ENCODE data around the gene SLAMF6. TPM values are rescaled to one million over a fixed set of nuclear protein-coding genes. Genes with fewer than 3 reads are reported as not detected.
"Not testable (repeated sequence)": the region's sequence is repeated elsewhere in the genome, so short reads cannot be mapped to it uniquely, and the experiment has no call there.

SLAMF6 gene
- total RNA-seq, 1 experiment from 2014 or later, result not detected

GRCh38 chr1:160522136-160522535 is 919 bp downstream of the SLAMF6 start:
- in situ Hi-C loops (cut with HindIII; ENCODE audit: low pct_unique_long_range_greater_than_20kb, low sequenced_read_pairs), result no loop called here

GRCh38 chr1:160521554-160521953 is 1.5 kb downstream of the SLAMF6 start:
- no peak for DNase-seq (ENCODE audit: low read depth, low spot score)
- in situ Hi-C loops (cut with HindIII; ENCODE audit: low pct_unique_long_range_greater_than_20kb, low sequenced_read_pairs), result no loop called here

More at GRCh38 chr1:160522136-160522535, 919 bp downstream of the SLAMF6 start:
- DNase-seq (ENCODE audit: low read depth, low spot score), result no peak

GRCh38 chr1:160520999-160521398 is 2.1 kb downstream of the SLAMF6 start:
- no peak for DNase-seq (ENCODE audit: low read depth, low spot score)
- in situ Hi-C loops (cut with HindIII; ENCODE audit: low pct_unique_long_range_greater_than_20kb, low sequenced_read_pairs), result no loop called here

DNA sequence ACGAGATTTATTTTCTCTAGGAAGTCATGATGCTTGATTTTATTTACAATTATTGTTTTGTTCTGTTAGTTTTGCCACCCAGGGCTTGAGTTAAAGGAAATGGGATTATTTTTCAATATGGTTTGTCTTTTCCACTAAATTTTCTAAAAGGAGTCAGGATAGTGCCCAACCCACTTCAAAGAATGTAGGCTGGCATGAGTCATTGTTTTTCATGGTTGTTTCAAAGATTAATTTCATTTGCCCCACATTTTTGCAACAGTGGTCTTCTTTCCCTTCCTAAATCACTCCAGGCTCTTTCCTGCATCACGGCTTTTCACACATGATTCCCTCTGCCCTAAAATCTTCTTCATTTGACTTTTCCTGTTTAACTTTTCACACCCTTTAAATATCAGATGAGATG is 2.5 kb downstream of the SLAMF6 start:
- DNase-seq (ENCODE audit: low read depth, low spot score), result no peak

DNA sequence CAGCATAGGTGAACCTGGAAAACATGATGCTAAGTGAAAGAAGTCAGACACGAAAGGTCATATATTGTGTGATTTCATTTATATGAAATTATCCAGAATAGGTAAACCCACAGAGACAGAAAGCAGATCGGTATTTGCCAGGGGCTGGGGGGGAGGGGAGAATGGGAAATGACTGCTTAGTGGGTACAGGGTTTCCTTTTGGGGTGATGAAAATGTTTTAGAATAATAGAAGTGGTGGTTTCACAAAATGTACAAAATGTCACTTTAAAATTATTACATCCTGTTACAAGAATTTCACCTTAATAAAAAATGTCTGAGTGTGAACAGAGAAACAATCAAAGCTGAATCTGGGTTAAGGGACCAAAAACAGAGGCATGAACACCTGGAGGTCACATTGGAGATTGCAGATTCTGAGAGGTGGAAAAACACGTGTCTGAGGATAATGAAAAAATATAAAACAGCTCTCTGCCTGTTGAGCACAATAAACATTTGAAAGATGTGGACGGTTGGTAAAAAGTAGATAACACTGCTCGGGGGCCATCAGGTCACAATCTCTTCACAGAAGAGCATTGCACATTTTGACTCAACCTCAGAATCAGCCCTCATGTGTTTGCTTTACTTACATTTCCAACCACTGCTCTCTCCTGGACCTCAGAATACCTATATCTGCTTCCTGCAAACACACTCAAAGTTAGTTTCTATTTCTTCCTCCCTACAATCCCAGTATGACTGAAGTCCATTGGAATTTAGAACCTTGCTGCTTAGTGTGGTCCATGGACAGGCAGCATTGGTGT is 3.2 kb downstream of the SLAMF6 start:
- in situ Hi-C loops (cut with HindIII; ENCODE audit: low pct_unique_long_range_greater_than_20kb, low sequenced_read_pairs), result no loop called here

More for the DNA sequence above, 2.5 kb downstream of the SLAMF6 start:
- in situ Hi-C loops (cut with HindIII; ENCODE audit: low pct_unique_long_range_greater_than_20kb, low sequenced_read_pairs), result no loop called here

DNA sequence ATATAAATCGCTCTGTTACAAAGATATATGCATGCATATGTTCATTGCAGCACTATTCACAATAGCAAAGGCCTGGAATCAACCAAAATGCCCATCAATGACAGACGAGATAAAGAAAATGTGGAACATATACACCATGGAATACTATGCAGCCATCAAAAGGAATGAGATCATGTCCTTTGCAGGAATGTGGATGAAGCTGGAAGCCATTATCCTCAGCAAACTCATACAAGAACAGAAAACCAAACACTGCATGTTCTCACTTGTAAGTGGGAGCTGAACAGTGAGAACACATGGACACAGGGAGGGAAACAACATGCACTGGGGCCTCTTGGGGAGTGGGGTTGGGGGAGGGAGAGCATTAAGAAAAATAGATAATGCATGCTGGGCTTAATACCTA is 5.5 kb downstream of the SLAMF6 start:
- in situ Hi-C loops (cut with HindIII; ENCODE audit: low pct_unique_long_range_greater_than_20kb, low sequenced_read_pairs); DNase-seq (ENCODE audit: low read depth, low spot score): not testable (repeated sequence)

More for the DNA sequence above, 3.2 kb downstream of the SLAMF6 start:
- no peak for DNase-seq (ENCODE audit: low read depth, low spot score)

DNA sequence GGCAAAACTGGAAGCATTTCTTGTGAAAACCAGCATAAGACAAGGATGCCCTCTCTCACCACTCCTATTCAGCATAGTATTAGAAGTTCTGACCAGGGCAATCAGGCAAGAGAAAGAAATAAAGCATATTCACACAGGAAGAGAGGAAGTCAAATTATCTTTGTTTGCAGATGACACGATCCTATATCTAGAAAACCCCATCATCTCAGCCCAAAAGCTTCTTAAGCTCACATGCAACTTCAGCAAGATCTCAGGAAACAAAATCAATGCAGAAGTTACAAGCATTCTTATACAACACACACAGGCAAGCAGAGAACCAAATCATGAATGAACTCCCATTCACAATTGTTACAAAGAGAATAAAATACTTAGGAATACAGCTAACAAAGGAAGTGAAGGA is 7.1 kb downstream of the SLAMF6 start:
- peak; percentile 25 for DNase-seq (ENCODE audit: low read depth, low spot score)
- in situ Hi-C loops (cut with HindIII; ENCODE audit: low pct_unique_long_range_greater_than_20kb, low sequenced_read_pairs), result not testable (repeated sequence)

DNA sequence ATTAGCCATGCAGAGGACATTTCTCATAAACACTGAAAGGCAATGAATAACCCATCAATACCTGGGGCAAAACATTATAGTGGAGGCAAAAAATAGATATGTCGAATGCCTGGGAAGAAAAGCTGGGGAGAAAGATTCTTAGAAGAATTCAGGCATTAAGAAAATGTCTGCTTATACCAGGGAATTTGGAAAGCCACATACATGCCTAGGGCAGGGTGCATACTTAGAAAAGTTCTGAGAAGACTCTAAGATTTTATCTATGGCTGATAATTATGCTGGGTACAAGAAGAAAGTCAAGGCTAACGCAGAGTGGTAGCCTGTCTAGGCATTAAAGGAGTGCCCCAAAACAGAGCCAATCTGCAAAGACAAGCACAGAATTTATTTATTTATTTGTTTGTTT is 18.4 kb downstream of the SLAMF6 start:
- in situ Hi-C loops (cut with HindIII; ENCODE audit: low pct_unique_long_range_greater_than_20kb, low sequenced_read_pairs), result no loop called here
- DNase-seq (ENCODE audit: low read depth, low spot score), result no peak

- no peak for DNase-seq (ENCODE audit: low read depth, low spot score)
- in situ Hi-C loops (cut with HindIII; ENCODE audit: low pct_unique_long_range_greater_than_20kb, low sequenced_read_pairs), result no loop called here
Observed at GRCh38 chr1:160503087-160503486, 20.0 kb downstream of the SLAMF6 start.

GRCh38 chr1:160500321-160500990 is 22.6 kb downstream of the SLAMF6 start:
- in situ Hi-C loops (cut with HindIII; ENCODE audit: low pct_unique_long_range_greater_than_20kb, low sequenced_read_pairs), result no loop called here
- DNase-seq (ENCODE audit: low read depth, low spot score), result no peak

GRCh38 chr1:160499631-160500030 is 23.4 kb downstream of the SLAMF6 start:
- in situ Hi-C loops (cut with HindIII; ENCODE audit: low pct_unique_long_range_greater_than_20kb, low sequenced_read_pairs), result no loop called here
- no peak for DNase-seq (ENCODE audit: low read depth, low spot score)

DNA sequence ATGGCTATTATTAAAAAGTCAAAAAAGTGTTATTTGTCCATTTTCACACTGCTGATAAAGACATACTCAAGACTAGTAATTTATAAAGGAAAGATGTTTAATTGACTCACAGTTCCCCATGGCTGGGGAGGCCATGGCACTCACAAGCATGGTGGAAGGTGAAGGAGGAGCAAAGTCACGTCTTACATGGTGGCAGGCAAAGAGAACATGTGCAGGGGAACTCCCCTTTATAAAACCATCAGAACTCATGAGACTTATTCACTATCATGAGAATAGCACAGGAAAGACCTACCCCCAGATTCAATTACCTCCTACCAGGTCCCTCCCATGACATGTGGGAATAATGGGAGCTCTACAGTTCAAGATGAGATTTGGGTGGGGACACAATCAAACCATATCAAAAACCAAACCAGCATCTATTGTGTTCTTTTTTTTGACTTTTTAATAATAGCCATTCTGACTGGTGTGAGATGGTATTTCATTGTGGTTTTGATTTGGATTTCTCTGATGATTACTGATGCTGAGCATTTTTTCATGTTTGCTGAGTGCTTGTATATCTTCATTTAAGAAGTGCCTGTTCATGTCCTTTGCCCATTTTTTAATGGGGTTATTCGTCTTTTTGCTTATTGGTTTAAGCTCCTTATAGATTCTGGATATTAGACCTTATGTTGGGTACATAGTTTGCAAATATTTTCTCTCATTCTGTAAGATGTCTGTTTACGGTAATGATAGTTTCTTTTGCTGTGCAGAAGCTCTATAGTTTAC is 24.6 kb downstream of the SLAMF6 start:
- in situ Hi-C loops (cut with HindIII; ENCODE audit: low pct_unique_long_range_greater_than_20kb, low sequenced_read_pairs); DNase-seq (ENCODE audit: low read depth, low spot score): not testable (repeated sequence)

- in situ Hi-C loops (cut with HindIII; ENCODE audit: low pct_unique_long_range_greater_than_20kb, low sequenced_read_pairs), result no loop called here
- no peak for DNase-seq (ENCODE audit: low read depth, low spot score)
Observed at GRCh38 chr1:160496334-160496733, 26.7 kb downstream of the SLAMF6 start.

- in situ Hi-C loops (cut with HindIII; ENCODE audit: low pct_unique_long_range_greater_than_20kb, low sequenced_read_pairs), result no loop called here
- peak; percentile 61 for DNase-seq (ENCODE audit: low read depth, low spot score)
Observed at GRCh38 chr1:160494620-160495019, 28.4 kb downstream of the SLAMF6 start.

DNA sequence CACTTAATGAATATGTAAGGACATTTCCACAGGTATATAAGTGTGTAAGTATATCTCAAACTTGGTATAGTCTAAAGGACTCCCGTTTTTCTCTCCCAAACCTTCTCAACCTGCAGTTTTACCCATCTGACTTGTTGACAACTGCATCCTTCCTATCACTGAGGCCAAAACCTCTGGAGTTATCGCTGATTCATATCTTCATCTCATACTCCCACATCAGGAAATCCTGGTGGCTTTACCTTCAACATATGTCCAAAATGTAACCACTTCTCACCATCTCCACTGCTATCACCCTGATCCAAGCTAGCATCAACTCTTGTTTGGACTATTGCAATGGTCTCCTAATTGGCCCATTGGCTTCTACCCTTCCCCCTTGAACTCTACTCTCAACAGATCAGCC is 30.4 kb downstream of the SLAMF6 start:
- no peak for DNase-seq (ENCODE audit: low read depth, low spot score)
- in situ Hi-C loops (cut with HindIII; ENCODE audit: low pct_unique_long_range_greater_than_20kb, low sequenced_read_pairs), result no loop called here

DNA sequence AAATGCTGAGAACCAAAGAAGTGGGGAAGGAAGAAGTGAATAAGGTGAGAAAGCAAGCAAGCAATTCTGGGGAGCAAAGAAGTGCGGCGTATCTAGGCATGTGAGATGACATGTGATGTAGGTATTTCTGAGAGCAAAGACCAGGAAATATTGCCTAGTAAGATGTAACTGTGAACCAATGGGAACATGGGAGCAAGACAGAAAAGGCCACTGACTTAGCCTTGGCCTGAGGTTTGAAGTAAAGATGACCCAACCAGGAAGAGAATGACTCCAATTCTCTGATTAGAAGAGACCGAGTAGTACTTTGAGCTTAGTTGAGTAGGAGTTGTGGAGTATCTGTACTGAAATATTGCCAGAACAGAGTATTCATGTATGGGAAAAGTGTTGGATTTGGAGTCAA is 31.1 kb downstream of the SLAMF6 start:
- no peak for DNase-seq (ENCODE audit: low read depth, low spot score)
- in situ Hi-C loops (cut with HindIII; ENCODE audit: low pct_unique_long_range_greater_than_20kb, low sequenced_read_pairs), result no loop called here

DNA sequence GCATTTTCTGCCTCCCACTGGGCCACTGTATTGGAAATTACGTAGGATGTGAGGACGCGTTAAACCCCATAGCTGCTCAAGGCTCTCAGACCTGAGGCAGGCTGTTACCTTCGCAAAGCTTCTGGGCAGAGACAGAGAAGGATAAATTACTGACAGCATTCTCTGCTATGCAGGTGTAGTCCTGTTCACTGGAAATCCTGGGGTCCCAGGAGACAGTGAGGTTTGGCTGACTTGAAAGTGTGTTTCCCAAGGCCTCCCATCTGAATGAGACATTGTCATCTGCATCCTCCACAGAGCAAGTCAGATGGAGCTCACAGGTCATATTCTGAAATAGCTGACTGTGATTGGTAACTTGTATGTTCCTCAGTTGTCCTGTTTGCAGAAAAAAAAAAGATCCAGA is 32.0 kb downstream of the SLAMF6 start:
- in situ Hi-C loops (cut with HindIII; ENCODE audit: low pct_unique_long_range_greater_than_20kb, low sequenced_read_pairs), result no loop called here
- no peak for DNase-seq (ENCODE audit: low read depth, low spot score)

DNA sequence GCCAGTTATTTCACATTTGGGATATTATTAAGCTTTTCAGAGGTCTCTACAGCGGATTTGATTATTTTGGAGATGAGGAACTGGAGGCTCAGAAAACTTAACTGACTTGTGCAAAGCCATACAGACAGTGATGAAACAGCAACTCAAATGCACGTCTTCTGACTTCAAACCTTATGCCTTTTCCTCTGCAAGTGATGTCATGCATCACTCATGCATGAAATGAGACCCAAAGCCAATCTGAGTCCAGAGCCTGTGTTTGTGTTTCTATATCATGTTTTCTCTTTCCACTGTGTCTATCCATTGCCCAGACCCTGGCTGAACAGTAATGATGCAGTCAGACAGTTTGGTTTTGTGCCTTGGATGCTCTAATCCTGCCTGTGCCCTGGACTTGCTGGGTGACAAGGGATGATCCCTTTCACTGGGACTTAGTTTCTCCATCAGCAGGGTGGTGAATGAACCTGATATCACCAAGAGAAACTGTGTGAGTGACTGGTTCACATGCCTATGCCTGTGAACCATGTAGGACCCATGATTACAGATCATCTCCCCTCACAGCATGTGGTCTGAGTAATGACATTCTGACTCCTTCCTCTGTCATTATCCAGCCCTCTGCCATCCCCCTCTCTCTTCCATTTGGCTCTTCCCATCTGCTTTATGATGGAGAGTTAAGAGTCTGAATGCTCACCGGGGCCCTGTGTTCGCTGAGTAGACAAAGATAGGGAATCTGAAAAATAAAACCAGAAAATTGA is 33.4 kb downstream of the SLAMF6 start:
- in situ Hi-C loops (cut with HindIII; ENCODE audit: low pct_unique_long_range_greater_than_20kb, low sequenced_read_pairs), result no loop called here
- DNase-seq (ENCODE audit: low read depth, low spot score), result no peak

All from SK-MEL-5 (cell line).